GM21447 (cell line): ENCODE results near the gene CHRNA4.
"Not testable (repeated sequence)": the region's sequence is repeated elsewhere in the genome, so short reads cannot be mapped to it uniquely, and the experiment has no call there.

Experiments used
- ATAC-seq: cut with Tn5 transposase; IDR thresholded peaks from one replicate; pipeline ENCODE4 v1.9.1; 2021; ENCODE audit not compliant: unreplicated experiment

Gene CHRNA4

DNA sequence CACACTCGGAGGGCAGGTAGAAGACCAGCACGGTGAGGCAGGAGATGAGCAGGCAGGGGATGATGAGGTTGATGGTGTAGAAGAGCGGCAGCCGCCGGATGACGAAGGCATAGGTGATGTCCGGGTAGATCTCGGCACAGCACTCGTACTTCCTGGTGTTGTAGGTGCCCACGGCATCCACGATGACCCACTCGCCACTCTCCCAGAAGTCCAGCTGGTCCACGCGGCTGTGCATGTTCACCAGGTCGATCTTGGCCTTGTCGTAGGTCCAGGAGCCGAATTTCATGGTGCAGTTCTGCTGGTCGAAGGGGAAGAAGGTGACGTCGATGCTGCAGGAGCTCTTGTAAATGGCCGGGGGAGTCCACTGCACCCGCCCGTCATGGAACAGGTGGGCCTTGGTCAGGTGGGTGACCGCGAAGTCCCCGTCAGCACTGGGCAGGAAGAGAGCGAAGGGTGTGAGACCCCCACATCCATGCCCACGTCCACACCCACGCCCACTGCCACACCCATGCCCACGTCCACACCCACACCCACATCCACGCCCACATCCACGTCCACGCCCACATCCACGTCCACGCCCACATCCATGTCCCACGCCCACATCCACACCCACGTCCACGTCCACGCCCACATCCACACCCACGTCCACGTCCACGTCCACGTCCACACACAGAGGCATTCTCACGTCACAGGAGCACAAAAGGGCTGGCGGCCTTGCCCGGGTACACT is 10.4 kb downstream of the CHRNA4 start:
- ATAC-seq = no peak

GRCh38 chr20:63350196-63350595 is 11.0 kb downstream of the CHRNA4 start:
- ATAC-seq = no peak

DNA sequence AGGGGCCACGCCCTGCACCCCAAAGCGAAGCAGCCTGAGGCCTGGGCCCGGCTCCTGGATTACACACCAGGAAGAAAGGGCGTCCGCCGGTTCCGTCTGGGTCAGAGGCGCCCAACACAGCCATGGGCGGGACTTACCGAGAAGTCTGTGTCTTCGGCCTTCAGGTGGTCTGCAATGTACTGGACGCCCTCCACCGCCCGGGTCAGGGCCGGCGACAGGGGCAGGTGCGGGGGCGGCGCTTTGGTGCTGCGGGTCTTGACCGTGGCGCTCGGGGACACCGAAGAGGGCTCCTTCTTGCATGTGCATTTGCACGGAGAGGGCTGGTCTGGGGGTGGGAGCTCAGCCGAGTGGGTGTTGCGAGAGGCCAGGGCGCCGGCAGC is 11.6 kb downstream of the CHRNA4 start:
- ATAC-seq = no peak

GRCh38 chr20:63348828-63349515 is 12.2 kb downstream of the CHRNA4 start:
- no peak for ATAC-seq

- no peak for ATAC-seq
Observed at GRCh38 chr20:63347950-63348827, 13.0 kb downstream of the CHRNA4 start.

DNA sequence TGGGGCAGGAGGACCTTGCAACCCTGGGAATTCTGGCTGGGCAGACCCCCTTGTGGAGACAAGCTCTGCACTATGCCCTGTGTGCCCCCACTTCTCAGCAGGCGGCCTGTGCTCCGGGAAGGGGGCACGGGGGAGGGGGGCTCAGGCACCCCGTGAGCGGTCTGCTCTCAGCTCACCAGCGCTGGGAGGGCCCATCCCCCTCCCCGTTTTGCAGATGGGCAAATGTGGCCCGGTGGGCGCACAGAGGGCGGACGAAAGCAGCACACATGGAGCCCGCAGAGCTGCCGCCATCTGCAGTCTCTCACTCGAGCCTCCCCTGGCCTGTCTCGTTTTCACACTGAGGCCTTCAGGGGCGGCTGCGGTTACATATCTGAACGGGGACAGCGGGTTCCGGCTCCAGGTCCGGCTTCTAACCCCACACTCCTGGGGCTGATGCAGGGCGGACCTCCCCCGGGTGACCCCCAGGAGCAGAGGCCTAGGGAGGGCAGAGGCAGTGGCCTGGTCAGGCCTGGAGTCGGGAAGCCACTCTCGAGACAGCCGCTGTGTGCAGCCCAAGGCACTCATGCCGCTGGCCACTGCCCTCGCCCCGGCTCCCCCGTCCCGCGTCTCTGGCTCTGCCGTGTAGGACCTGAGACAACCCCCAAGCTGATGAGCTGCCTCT is 13.9 kb downstream of the CHRNA4 start:
- no peak for ATAC-seq

- ATAC-seq = no peak
Observed at GRCh38 chr20:63346131-63347080, 14.7 kb downstream of the CHRNA4 start.

- no peak for ATAC-seq
Observed at GRCh38 chr20:63345328-63346100, 15.6 kb downstream of the CHRNA4 start.

DNA sequence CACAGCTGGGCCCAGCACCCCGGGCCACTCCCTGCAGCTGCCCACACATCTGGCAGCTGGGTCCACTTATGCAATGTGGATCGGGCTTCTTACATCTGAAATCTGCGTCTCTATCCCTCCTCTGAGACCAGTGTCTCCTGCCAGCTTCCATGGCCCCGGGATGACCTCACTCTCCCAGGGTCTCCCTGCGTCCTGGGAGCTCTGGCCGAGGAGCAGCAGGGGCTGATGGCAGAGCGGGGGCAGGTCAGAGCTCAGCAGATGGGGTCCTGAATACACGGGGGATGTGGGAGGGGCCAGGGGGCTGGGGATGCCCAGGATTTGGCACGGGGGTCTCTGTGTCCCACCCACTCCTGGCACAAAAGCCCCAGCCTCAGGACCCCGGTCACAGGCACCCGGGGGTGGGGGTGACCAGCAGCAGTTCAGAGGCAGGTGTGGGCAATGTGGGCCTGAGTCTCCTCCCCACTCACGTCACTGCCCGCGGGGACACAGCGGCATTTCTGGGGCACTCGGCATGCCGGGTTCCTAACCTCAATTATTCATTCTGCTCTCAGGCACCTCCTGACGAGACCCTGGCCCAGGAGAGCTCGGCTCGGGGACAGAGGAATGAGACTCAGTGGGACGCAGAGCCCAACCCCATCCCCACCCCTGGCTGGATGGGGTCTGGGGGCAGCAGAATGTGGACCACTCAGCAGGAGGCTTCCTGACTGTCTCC is 16.4 kb downstream of the CHRNA4 start:
- ATAC-seq = no peak

- ATAC-seq = no peak
Observed at GRCh38 chr20:63343460-63344445, 17.4 kb downstream of the CHRNA4 start.

DNA sequence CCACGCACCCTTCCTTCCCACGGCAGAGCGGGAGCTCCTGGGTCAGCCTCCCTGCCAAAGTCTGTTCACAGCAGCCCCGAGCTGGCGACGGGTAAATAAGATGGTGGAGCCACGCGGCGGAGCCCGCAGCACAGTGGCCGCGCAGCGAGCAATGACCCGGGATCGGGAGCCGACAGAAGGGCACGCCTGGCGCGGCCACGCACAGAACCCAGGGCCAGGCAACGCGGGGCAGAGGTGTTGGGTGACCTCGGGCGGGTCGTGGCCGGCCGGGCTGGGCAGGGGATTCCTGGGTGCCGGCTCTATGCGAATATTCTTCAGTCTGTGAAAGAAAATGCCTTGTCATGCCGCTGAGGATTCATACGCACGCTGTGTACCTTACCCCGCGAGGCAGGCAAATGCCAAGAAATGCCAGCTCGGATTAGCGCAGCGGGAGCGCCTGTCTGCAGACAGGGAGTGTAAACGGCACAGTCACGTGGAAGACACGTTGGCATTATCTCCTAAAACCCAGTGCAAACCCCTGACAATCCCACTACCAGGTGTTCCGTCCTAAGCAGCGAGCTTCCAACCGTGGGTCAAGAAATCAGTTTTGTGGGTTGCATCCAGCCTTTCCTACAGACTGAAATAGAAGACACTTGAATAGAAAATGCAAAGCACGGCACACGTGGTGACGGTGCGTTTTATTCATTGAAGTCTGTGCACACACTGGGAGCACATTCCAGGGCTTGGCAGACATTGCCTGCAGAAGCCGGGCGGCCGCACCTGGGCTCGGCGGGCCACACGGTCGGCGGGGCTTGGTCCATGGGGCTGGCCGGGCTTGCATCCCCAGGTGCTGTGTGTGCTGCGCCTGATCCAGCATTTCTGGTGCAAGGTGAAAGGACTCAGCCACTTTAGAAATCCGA is 18.3 kb downstream of the CHRNA4 start:
- ATAC-seq = no peak

- ATAC-seq = not testable (repeated sequence)
Observed at GRCh38 chr20:63340158-63340688, 20.9 kb downstream of the CHRNA4 start.

GRCh38 chr20:63339154-63340094 is 21.7 kb downstream of the CHRNA4 start:
- not testable (repeated sequence) for ATAC-seq

GRCh38 chr20:63337786-63338420 is 23.2 kb downstream of the CHRNA4 start:
- no peak for ATAC-seq
